Measurements from ENCODE around the gene PRKN. TPM values are rescaled to one million over a fixed set of nuclear protein-coding genes. Genes with fewer than 3 reads are reported as not detected.

PRKN gene
- polyA plus RNA-seq, 3 donors: 8.1 to 15.1 (median 11.4) TPM

DNA sequence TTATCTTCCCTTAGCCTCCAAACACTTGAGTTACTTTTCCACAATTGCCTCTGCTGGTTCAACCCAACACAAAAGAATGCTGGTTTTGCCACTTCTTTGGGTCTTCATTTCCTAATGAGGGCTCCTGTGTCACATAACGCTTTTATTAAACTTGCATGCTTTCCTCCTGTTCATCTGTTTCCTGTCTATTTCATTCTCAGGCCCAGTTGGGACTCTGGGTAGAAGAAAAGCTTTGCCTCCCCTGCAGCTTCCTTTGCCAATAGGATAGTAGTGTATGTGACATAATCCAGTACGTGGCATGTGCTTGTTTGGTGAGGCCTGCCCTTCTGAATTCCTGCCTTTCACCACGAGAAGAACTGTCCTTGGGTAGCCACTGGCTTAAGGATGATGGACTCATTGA, 924.4 kb downstream of the PRKN start:
- no peak for DNase-seq (ENCODE audit: extremely low read depth in 1 of 11, low read depth in 9 of 11, low spot score in 4 of 11)

DNA sequence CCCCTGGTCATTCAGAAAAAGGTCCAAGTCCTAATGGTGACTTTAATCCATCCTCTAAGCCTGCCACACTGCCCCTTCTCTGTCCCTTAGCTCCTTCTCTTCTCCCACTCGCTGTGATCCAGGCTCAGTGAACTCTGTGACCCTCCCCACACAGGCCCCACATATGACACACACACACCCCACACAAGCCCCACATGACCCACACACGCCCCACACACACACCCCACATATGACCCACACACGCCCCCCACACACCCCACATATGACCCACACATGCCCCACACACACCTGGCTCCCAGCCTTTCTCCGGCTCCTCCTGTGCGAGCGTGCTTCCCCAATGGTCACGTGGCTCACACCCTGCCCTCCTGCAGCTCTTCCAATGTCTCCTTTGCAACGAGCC, 925.3 kb downstream of the PRKN start:
- no peak for DNase-seq (ENCODE audit: extremely low read depth in 1 of 11, low read depth in 9 of 11, low spot score in 4 of 11)

DNA sequence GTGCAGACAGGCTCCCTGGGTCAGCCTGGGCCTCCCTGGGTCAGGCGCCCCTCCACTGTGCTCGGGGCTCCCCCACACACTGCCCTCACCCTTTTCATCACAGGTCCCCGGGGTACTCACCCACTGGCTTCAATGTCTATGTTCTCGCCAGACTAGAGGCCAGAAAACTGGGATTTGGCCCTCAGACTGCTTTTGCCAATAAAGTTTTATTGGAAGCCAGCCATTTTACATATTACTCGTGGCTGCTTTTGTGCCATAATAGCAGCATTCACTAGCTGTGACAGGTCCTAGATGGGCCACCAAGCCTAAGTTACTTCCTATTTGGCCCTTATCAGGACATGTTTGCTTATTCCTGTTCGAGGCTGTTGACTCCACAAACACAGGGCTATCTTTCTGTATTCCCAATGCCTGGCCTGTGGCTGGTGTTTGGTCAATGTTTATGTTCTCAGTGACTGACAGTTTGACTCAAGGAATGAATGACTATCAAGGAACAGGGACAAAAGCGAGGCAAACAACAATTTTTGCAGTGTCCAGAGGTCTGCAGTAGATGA, 928.6 kb downstream of the PRKN start:
- DNase-seq (ENCODE audit: extremely low read depth in 1 of 11, low read depth in 9 of 11, low spot score in 4 of 11): no peak

- no peak for DNase-seq (ENCODE audit: extremely low read depth in 1 of 11, low read depth in 9 of 11, low spot score in 4 of 11)
Observed at GRCh38 chr6:161796681-161797080, 930.9 kb downstream of the PRKN start.

GRCh38 chr6:161792851-161793493, 934.6 kb downstream of the PRKN start:
- DNase-seq (ENCODE audit: extremely low read depth in 1 of 11, low read depth in 9 of 11, low spot score in 4 of 11): no peak

DNA sequence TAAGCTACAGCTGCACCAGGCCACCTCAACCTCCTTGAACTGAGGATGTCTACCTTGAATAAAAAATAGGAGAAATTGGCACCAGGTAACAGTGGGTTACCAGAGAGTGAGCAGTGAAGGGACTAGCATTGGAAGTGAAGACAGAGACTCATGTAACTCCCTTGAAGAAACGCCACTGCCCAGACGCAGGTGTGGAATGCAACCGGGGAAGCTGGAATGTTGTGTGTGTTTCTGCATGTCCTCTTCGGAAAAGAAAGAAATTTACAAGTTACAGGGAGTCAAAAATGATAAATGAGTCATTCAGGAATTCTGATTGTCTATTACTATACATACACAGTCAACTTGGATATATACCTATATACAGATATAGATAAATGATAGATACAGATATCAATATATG, 939.0 kb downstream of the PRKN start:
- no peak for DNase-seq (ENCODE audit: extremely low read depth in 1 of 11, low read depth in 9 of 11, low spot score in 4 of 11)

DNA sequence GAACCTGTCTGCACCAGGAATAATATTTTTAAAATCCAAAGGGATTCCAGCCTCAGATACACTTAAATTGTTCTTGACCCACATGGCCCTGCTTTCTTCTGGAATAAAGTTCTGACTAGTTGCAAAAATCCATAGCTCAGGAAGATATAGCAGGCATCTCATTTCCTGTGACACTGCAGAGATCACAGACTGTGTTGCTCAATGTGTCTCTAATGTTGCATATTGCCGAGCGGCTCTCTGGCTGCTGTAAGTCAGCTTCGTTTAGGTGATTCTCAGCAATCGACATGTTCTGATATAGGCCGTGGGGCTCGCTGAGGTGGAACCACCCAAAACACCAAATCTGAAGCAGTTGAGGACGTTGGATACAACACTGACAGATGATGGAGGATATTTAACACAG, 955.4 kb downstream of the PRKN start:
- DNase-seq (ENCODE audit: extremely low read depth in 1 of 11, low read depth in 9 of 11, low spot score in 4 of 11): no peak

DNA sequence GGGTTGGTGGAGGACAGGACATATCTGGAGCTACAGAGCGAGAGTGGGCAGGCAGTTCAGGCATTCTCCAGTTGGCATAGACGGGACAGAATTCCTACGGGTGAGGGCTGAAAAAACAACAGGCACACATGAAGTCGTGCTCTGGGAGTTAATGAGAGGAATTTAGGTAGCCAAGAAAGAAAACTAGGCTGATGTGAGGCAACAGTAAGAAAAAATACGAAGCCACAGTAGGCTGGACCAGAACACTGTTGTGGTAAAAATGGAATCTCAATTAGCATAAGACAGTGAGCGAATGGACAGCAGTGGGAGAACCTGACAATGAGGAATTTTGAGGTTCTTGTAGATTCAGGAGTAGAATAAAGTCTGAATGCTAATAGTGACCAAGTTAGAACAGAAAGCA, 965.6 kb downstream of the PRKN start:
- DNase-seq (ENCODE audit: extremely low read depth in 1 of 11, low read depth in 9 of 11, low spot score in 4 of 11): no peak

GRCh38 chr6:161755080-161755479, 972.5 kb downstream of the PRKN start:
- DNase-seq (ENCODE audit: extremely low read depth in 1 of 11, low read depth in 9 of 11, low spot score in 4 of 11): no peak

DNA sequence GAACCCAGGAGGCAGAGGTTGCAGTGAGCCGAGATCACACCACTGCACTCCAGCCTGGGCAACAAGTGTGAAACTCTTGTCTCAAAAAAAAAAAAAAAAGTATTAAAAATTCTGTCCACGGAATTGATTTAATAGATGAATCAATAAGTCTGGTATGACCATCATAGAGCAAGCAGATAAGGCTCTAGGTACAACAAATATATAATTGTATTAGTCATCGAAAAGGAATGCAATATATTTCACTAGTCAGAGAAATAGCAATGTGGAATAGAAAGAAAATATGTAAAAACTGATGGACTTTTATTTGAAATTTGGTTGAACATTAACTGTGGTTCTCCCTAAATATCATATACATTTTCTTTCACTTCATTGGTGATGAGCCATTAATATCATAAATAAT, 976.9 kb downstream of the PRKN start:
- no peak for DNase-seq (ENCODE audit: extremely low read depth in 1 of 11, low read depth in 9 of 11, low spot score in 4 of 11)

DNA sequence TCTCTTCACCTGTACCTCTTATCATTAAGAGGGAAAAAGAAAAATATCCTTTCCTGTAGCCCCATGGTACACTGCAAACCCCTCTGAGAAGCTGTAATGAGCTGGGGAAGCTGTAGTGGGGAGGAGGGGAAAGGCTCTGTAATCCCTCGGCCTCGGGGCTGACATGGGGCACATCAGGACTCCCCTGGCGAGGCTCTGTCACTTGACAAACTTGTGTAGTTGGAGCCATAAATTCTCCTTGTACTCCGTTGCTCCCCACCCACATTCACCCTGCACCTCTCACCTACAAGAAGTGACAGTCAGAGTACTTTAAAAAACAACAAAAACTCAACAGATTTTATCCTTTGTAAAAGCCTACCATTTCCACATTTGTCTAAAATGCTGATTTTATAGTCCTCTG, 978.0 kb downstream of the PRKN start:
- no peak for DNase-seq (ENCODE audit: extremely low read depth in 1 of 11, low read depth in 9 of 11, low spot score in 4 of 11)

DNA sequence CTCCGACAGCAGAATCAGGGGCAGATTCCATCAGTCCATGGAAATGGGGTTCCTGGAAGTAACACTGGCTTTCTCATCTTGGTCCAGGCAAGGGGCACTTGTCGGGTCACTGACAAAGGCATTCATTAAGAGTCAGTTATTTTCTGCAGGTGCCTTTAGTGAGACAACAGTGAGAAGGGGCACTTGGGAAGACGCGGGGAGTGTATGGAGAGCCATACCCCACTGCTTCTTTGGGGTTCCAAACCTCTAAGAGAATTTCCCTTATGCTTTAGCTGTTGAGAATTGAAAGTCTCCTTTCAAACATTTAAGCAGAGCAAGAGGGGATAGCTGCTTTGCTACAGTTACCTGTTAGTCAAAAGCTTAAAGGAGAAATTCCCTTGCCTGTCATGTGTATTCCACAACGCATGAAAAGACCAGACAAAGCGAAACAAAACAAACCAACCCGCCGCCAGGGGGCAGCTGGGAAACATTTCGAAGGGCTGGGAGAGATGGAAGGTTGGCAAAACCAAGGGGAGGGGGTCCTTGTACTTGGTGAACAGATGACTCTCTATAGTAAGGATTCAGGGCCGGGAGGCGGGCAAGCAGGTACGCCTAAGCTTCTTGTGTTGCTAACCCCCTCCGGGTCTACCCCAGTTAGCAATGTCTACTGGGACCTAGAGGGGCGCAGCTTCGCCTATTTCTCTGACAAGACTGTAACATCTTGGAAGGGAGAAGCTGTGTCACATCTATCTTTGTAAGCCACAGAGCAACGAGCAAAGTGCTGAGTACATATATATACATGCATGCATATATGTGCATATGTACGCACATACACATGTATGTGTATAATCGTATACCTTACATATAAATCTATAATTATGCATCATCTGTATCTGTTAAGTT, 978.8 kb downstream of the PRKN start:
- DNase-seq (ENCODE audit: extremely low read depth in 1 of 11, low read depth in 9 of 11, low spot score in 4 of 11): peak; percentile 7 to 67 (median 48)

DNA sequence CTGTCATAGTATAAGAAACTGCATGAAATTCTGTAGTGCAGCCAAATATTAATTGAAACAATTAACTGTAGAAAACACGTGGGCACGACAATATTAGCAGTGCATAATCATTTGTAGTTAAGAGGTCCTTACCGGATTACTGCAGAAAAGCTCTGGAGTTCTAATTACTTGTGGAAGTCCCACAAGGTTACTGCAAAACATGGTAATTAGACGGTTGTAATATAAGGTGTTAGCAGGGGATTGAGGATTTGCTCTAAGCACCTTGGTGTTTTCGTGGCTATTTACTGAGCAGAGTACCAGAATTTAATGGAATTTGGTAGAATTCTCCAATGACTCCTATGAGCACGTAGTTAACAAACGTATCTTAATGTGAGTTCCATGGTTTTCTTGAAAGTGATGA, 980.1 kb downstream of the PRKN start:
- DNase-seq (ENCODE audit: extremely low read depth in 1 of 11, low read depth in 9 of 11, low spot score in 4 of 11): no peak

- DNase-seq (ENCODE audit: extremely low read depth in 1 of 11, low read depth in 9 of 11, low spot score in 4 of 11): no peak
Observed at GRCh38 chr6:161745594-161746141, 981.9 kb downstream of the PRKN start.

- no peak for DNase-seq (ENCODE audit: extremely low read depth in 1 of 11, low read depth in 9 of 11, low spot score in 4 of 11)
Observed at GRCh38 chr6:161745128-161745527, 982.4 kb downstream of the PRKN start.

- no peak for DNase-seq (ENCODE audit: extremely low read depth in 1 of 11, low read depth in 9 of 11, low spot score in 4 of 11)
Observed at GRCh38 chr6:161744211-161745067, 983.1 kb downstream of the PRKN start.

DNA sequence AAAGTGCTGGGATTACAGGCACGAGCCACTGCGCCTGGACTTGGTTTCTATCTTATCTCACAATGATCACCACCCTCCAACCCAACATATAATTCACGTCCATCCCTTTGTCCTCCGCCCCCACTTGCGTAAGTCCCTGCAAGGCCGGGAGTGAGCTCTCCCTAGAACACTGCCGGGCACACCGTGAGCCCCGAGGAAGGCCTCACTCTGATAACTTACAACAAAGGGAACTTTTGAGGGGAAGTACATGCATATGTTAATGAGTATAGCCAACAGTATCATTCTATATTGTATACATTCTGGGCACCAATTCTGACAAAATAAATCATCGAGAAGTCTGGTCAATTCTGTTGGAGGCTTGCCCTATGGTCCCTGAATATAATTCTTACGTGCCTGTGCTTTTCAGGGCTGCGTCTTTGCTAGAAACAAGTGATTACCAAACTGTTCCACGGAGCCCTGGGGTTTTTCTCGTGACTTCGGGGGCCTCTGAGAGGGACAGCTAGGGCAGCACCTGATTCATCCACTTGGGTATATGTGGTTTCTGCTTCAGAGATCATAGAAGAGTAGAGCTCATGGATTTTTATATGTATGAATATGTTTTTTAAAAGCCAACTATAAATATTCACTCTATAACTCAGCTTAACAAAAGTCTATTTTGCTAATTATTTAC, 983.9 kb downstream of the PRKN start:
- DNase-seq (ENCODE audit: extremely low read depth in 1 of 11, low read depth in 9 of 11, low spot score in 4 of 11): no peak

- no peak for DNase-seq (ENCODE audit: extremely low read depth in 1 of 11, low read depth in 9 of 11, low spot score in 4 of 11)
Observed at GRCh38 chr6:161740486-161740885, 987.1 kb downstream of the PRKN start.
